ENCODE data around the gene TLE3. TPM values are rescaled to one million over a fixed set of nuclear protein-coding genes. Genes with fewer than 3 reads are reported as not detected.

TLE3 gene
- total and polyA plus RNA-seq, 2 of the 4 experiments (the other 2 are of a cell fraction) = 6.5 to 16.3 TPM

GRCh38 chr15:70099167-70099966 is 1.6 kb upstream of the TLE3 start:
- no peak overlapping the region for H3K23ac ChIP-seq (ENCODE audit: low read depth, low read length)
- no peak overlapping the region for H2BK15ac ChIP-seq (ENCODE audit: low read depth, low read length)
- DNase-seq (peak; percentile 99), ATAC-seq (ENCODE audit: low read depth) (peak; percentile 57)
- peaks cover 20% of the 10 kb centered on the region for H3K27me3 ChIP-seq (ENCODE audit: control insufficient read depth, insufficient read depth, low read length)
- dilution Hi-C loops (cut with HindIII; ENCODE audit: low sequenced_read_pairs, unreplicated experiment) = no loop called here
- H3K9me1 ChIP-seq (ENCODE audit: insufficient read depth, low read length) = no peaks in the 10 kb centered on the region
- H2BK120ac ChIP-seq (ENCODE audit: low read depth, low read length) = no peak overlapping the region
- peaks cover 5 to 10% of the 10 kb centered on the region in 2 experiments; a peak in 3 of 4 replicates for H3K79me1 ChIP-seq (ENCODE audit: low read depth in 1 of 2, low read length in 2 of 2)
- H2BK20ac ChIP-seq (ENCODE audit: low read depth, low read length) = no peak overlapping the region
- H3K36me3 ChIP-seq (ENCODE audit: control insufficient read depth, insufficient read depth, low read length) = no peaks in the 10 kb centered on the region
- in situ Hi-C loops (cut with MboI; ENCODE audit: low sequenced_read_pairs) = loop anchor here (25.0 kb wide), 1 partner anchor 388 kb away; no protein-coding TSS in a partner anchor
- peaks cover 22% of the 10 kb centered on the region for H3K4me1 ChIP-seq (ENCODE audit: control insufficient read depth, insufficient read depth, low read length)
- peak overlapping the region; percentile 48 for H2BK5ac ChIP-seq (ENCODE audit: low read depth, low read length, poor library complexity, severe bottlenecking)
- H4K91ac ChIP-seq (ENCODE audit: insufficient read depth, low read depth, low read length) = peak overlapping the region; percentile 72
- H3K4ac ChIP-seq (ENCODE audit: low read depth, low read length) = peak overlapping the region; percentile 65
- H4K5ac ChIP-seq (ENCODE audit: low read depth, low read length) = no peak overlapping the region
- peaks cover 10% of the 10 kb centered on the region for H4K20me1 ChIP-seq (ENCODE audit: insufficient read depth, low read length)
- H3K4me2 ChIP-seq (ENCODE audit: low read depth, low read length) = peak overlapping the region; percentile 32
- ChIA-PET POLR2A (ENCODE audit: unreplicated experiment) (interaction anchor here (0.5 to 0.7 kb wide), 3 partner anchors 242 to 1690 kb away, joined by 3 to 4 read pairs (median 3); no protein-coding TSS in a partner anchor), CTCF (interaction anchor here (0.8 kb wide), 1 partner anchor 12 kb away, joined by 5 read pairs; no protein-coding TSS in a partner anchor)
- H3K18ac ChIP-seq (ENCODE audit: low read depth, low read length) = no peak overlapping the region; the same call in 1 of the 2 replicates
- intact Hi-C loops (cut with micrococcal nuclease) = loop anchor here (2.0 to 10.0 kb wide), 5 partner anchors 37 to 623 kb away; no protein-coding TSS in a partner anchor
- no TSS peak for BruUV-seq (replicated peaks)
- H2AFZ ChIP-seq (replicated peaks; ENCODE audit: low read length, poor library complexity) = peak overlapping the region; percentile 84
- H3K4me3 ChIP-seq (ENCODE audit: insufficient read depth, low read depth, low read length) = peak overlapping the region; percentile 37
- H3K14ac ChIP-seq (replicated peaks; ENCODE audit: low read depth, low read length) = no peak overlapping the region
- H4K8ac ChIP-seq (ENCODE audit: low read depth in 2 of 2, low read length in 2 of 2) = peak overlapping the region; percentile 25 to 81; a peak in 2 of 4 replicates
- peak overlapping the region; percentile 41 for H3K9ac ChIP-seq (ENCODE audit: low read depth, low read length)
- no peaks in the 10 kb centered on the region for H3K9me3 ChIP-seq (ENCODE audit: control insufficient read depth, insufficient read depth, low read length)
- no peak overlapping the region for H2AK5ac ChIP-seq (ENCODE audit: low read depth, low read length)
- peak overlapping the region; percentile 96 for H2AK9ac ChIP-seq (replicated peaks; ENCODE audit: low read depth, low read length, poor library complexity)
- peak overlapping the region; percentile 26; the same call in 1 of the 2 replicates for H3K56ac ChIP-seq (ENCODE audit: extremely low read depth, insufficient read depth, low read length)
- peak overlapping the region; percentile 65 for H3K27ac ChIP-seq (ENCODE audit: insufficient read depth, low read length)
- 2% methylated on average over 11 of the region's 69 CpGs; no CpG with 5 or more reads in 1 of the 2 experiments for WGBS, 2 experiments (ENCODE audit: extremely low coverage in 2 of 2, insufficient read length in 1 of 2)
- TF ChIP-seq POLR2A (IDR thresholded peaks at IDR 0.05; ENCODE audit: low read depth, low read length) (peak; percentile 90), CEBPB (IDR thresholded peaks at IDR 0.05; ENCODE audit: low read depth, low read length) (no peak), RFX5 (IDR thresholded peaks at IDR 0.05; ENCODE audit: low read depth, low read length) (no peak), MAZ (IDR thresholded peaks at IDR 0.05; ENCODE audit: borderline replicate concordance, low read depth, low read length) (peak; percentile 54; the same call in 1 of the 2 replicates), BHLHE40 (IDR thresholded peaks at IDR 0.05; ENCODE audit: low read depth, low read length) (peak; percentile 47; the same call in 1 of the 2 replicates), MAFK (IDR thresholded peaks at IDR 0.05; ENCODE audit: low read depth, low read length) (no peak), RCOR1 (IDR thresholded peaks at IDR 0.05; ENCODE audit: insufficient replicate concordance, low read length) (no peak), FOS (IDR thresholded peaks at IDR 0.05; ENCODE audit: low read depth, low read length) (peak; percentile 33), SMC3 (IDR thresholded peaks at IDR 0.05; ENCODE audit: low read depth, low read length) (no peak), NFE2L2 (IDR thresholded peaks at IDR 0.05; ENCODE audit: low read depth, low read length) (peak; percentile 38; the same call in 1 of the 2 replicates), RAD21 (IDR thresholded peaks at IDR 0.05; ENCODE audit: low read length) (no peak)
- TF ChIP-seq, protein P1, sequence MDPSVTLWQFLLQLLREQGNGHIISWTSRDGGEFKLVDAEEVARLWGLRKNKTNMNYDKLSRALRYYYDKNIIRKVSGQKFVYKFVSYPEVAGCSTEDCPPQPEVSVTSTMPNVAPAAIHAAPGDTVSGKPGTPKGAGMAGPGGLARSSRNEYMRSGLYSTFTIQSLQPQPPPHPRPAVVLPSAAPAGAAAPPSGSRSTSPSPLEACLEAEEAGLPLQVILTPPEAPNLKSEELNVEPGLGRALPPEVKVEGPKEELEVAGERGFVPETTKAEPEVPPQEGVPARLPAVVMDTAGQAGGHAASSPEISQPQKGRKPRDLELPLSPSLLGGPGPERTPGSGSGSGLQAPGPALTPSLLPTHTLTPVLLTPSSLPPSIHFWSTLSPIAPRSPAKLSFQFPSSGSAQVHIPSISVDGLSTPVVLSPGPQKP (IDR thresholded peaks at IDR 0.05; ENCODE audit: borderline replicate concordance, low read depth, low read length) = no peak
- TF ChIP-seq, protein P2, sequence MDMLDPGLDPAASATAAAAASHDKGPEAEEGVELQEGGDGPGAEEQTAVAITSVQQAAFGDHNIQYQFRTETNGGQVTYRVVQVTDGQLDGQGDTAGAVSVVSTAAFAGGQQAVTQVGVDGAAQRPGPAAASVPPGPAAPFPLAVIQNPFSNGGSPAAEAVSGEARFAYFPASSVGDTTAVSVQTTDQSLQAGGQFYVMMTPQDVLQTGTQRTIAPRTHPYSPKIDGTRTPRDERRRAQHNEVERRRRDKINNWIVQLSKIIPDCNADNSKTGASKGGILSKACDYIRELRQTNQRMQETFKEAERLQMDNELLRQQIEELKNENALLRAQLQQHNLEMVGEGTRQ (IDR thresholded peaks at IDR 0.05; ENCODE audit: low read depth, low read length) = peak; percentile 92
